ENCODE measurements around the gene SOX1.

SOX1 gene

DNA sequence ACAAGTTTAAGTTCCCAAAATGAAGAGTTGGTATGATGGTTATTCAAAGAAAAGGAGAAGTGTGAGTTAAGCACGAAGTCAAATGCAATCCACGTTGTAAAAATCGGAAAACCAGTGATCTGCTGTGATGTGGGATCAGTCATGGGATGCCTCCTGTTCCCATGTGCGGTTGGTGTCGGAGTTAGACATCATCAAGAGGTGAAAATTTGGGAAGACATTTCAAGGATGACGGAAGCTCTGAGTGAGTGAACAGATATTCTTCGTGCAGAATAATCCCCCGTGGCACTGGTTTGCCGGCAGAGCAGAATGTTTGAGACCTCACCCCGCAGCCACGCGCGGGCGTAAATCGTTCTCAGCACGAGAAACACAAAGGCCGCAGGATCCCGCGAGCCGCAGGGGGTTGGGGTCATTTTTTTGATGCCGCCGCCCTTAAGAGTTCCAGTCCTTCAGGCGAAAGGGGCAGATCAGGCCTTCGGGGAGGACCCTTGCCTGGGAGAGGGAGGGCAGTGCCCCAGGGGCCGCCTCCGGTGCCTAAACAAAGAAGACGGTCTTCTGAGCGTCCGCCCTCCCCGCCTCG, 13.7 kb upstream of the SOX1 start:
- Histone ChIP-seq H3K36me3 (ENCODE audit: control insufficient read depth, insufficient read depth, low read length) (no peaks in the 10 kb centered on the region), H3K27ac (no peak overlapping the region), H3K4me1 (no peaks in the 10 kb centered on the region), H2AFZ (no peak overlapping the region), H3K27me3 (ENCODE audit: control insufficient read depth, insufficient read depth, low read length) (peaks cover 8% of the 10 kb centered on the region), H3K4me2 (ENCODE audit: low read length) (no peak overlapping the region), H3K4me3 (ENCODE audit: low read depth, low read length) (no peak overlapping the region), H3K79me2 (no peaks in the 10 kb centered on the region), H3K9ac (no peak overlapping the region), H3K9me3 (ENCODE audit: control insufficient read depth, low read length) (no peaks in the 10 kb centered on the region)
- TF ChIP-seq, protein P1, sequence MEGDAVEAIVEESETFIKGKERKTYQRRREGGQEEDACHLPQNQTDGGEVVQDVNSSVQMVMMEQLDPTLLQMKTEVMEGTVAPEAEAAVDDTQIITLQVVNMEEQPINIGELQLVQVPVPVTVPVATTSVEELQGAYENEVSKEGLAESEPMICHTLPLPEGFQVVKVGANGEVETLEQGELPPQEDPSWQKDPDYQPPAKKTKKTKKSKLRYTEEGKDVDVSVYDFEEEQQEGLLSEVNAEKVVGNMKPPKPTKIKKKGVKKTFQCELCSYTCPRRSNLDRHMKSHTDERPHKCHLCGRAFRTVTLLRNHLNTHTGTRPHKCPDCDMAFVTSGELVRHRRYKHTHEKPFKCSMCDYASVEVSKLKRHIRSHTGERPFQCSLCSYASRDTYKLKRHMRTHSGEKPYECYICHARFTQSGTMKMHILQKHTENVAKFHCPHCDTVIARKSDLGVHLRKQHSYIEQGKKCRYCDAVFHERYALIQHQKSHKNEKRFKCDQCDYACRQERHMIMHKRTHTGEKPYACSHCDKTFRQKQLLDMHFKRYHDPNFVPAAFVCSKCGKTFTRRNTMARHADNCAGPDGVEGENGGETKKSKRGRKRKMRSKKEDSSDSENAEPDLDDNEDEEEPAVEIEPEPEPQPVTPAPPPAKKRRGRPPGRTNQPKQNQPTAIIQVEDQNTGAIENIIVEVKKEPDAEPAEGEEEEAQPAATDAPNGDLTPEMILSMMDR (IDR thresholded peaks at IDR 0.05), result no peak

DNA sequence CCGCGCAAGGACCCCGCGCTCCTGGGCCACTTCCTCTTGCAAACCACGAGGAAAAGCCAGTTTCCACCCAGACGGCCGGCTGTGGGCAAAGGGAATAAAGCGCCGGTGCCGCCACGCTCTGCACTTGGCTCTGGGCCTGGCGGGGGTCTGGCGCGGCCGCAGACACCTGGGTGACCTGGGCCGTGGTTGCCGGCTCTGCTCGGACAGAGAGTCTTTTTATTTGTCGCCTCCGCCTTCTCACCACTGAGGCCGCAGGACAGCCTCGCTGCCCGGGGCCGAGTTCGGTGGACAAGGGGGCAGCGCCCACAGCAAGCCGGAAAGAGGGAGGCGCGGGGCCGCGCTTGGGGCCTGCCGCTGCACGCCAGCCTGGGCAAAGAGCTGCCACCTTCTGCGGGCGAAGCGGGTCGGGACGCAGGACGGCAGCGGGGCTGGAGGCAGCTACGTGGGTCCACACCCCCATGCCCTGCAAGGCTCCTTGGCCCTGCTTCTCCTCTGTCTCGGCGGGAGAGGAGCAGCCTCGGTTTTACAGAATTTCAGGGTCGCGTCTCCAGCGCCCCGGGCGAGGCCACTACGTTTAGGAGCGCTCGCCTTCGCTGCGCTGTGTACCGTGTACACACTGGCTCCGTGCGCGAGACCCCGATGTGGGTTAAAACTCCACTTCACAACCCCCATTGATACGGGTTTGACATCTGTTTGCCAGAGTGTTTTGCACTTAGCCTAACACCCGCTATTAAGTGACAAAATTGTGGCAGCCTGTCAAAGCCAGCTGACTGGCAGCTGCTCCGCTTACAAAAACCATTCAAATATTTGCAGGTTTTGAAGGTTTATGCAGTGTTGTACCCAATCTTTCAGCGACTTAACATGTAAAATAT, 13.0 kb upstream of the SOX1 start:
- Histone ChIP-seq H2AFZ (no peak overlapping the region), H3K9me3 (ENCODE audit: control insufficient read depth, low read length) (no peaks in the 10 kb centered on the region), H3K36me3 (ENCODE audit: control insufficient read depth, insufficient read depth, low read length) (no peaks in the 10 kb centered on the region), H3K27me3 (ENCODE audit: control insufficient read depth, insufficient read depth, low read length) (peaks cover 8% of the 10 kb centered on the region), H3K27ac (no peak overlapping the region), H3K4me3 (ENCODE audit: low read depth, low read length) (no peak overlapping the region), H3K79me2 (no peaks in the 10 kb centered on the region), H3K4me1 (no peaks in the 10 kb centered on the region), H3K4me2 (ENCODE audit: low read length) (no peak overlapping the region), H3K9ac (no peak overlapping the region)
- TF ChIP-seq, protein P1 (IDR thresholded peaks at IDR 0.05), result no peak

DNA sequence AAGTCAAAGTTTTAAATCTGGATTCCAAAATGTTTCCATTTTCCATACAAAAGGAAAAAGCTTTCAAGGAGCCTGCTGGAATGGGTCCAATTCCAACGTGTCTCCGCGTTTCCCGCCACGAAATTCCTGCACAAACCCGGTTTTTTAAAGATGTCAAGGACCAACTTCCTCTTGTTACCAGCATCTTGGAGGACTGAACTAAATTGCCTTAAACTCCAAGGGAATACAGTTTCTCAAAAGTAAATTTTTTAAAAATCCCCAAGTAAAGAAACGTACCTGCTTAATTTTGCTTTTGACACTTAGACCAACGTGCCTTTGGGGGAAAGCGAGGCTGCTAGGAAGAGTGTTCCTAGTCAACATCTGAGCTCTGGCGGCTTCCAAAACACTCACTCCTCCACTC, 12.3 kb upstream of the SOX1 start:
- Histone ChIP-seq H3K27me3 (ENCODE audit: control insufficient read depth, insufficient read depth, low read length) (peaks cover 8% of the 10 kb centered on the region), H3K79me2 (no peaks in the 10 kb centered on the region), H3K4me2 (ENCODE audit: low read length) (no peak overlapping the region), H3K4me3 (ENCODE audit: low read depth, low read length) (no peak overlapping the region), H3K9ac (no peak overlapping the region), H3K36me3 (ENCODE audit: control insufficient read depth, insufficient read depth, low read length) (no peaks in the 10 kb centered on the region), H2AFZ (no peak overlapping the region), H3K9me3 (ENCODE audit: control insufficient read depth, low read length) (no peaks in the 10 kb centered on the region), H3K27ac (no peak overlapping the region), H3K4me1 (no peaks in the 10 kb centered on the region)
- TF ChIP-seq, protein P1 (IDR thresholded peaks at IDR 0.05), result no peak

DNA sequence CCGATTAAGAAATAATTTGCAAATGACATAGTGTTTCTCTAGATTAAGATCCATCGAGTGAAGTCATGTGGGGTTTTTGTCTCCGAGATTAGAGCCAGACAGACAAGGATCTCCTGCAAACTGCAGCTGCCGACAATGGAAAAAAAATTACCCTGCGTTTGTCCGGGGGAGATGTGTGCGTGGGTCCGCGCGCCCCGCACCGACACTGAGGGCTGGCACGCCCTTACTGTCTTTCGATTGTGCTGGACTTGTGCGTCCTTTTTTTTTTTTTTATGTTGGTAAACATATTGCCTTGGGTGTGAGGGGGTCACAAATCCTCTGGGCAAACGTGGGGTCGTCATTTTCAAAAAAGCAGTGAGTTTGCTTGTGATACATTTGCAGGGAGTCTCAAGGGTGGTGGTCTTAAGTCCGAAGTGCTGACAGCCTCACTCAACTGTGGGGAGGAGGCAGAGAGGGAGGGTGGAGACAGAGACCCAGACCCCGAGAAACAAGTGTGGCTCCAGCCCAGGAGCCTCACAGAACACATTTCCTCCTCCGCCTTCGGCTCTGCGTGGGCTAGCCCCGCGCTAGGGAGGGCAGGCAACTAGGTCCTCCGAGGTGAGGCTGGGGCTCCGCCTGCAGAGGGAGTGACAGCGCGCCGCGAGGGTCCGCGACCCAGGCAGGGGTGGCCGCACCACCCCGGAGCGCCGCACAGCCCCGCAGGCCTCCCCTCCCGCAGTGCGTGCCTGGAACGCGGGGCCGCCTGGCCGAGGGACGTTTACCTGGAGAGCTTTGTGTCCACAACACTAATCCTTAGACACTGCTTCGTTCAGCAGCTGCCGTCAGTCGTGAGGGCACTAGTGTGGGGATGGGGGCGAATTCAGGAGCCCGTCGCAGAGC, 11.7 kb upstream of the SOX1 start:
- Histone ChIP-seq H3K27ac (no peak overlapping the region), H3K9ac (no peak overlapping the region), H3K9me3 (ENCODE audit: control insufficient read depth, low read length) (no peaks in the 10 kb centered on the region), H3K4me3 (ENCODE audit: low read depth, low read length) (no peak overlapping the region), H3K4me2 (ENCODE audit: low read length) (no peak overlapping the region), H3K4me1 (no peaks in the 10 kb centered on the region), H3K27me3 (ENCODE audit: control insufficient read depth, insufficient read depth, low read length) (peaks cover 8% of the 10 kb centered on the region), H2AFZ (no peak overlapping the region), H3K79me2 (no peaks in the 10 kb centered on the region), H3K36me3 (ENCODE audit: control insufficient read depth, insufficient read depth, low read length) (no peaks in the 10 kb centered on the region)
- TF ChIP-seq, protein P1 (IDR thresholded peaks at IDR 0.05), result no peak

Data from parathyroid adenoma (tissue), 2 donors.